Measurements from ENCODE around the gene SDF4.
"Not testable (repeated sequence)": the region's sequence is repeated elsewhere in the genome, so short reads cannot be mapped to it uniquely, and the experiment has no call there.

DNA sequence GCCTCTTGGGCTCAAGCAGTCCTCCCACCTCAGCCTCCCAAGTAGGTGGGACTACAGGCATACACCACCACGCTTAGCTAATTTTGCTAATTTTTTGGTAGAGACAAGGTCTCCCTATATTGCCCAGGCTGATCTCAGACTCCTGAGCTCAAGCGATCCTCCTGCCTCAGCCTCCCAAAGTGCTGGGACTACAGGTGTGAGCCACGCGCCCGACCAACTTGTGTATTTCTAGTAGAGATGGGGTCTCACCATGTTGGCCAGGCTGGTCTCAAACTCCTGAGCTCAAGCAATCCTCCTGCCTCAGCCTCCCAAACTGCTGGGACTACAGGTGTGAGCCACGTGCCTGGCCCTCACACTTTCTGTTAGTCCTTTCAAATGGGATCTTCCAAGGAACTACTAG, 36.1 kb downstream of the SDF4 start:
- TF ChIP-seq, protein P1, sequence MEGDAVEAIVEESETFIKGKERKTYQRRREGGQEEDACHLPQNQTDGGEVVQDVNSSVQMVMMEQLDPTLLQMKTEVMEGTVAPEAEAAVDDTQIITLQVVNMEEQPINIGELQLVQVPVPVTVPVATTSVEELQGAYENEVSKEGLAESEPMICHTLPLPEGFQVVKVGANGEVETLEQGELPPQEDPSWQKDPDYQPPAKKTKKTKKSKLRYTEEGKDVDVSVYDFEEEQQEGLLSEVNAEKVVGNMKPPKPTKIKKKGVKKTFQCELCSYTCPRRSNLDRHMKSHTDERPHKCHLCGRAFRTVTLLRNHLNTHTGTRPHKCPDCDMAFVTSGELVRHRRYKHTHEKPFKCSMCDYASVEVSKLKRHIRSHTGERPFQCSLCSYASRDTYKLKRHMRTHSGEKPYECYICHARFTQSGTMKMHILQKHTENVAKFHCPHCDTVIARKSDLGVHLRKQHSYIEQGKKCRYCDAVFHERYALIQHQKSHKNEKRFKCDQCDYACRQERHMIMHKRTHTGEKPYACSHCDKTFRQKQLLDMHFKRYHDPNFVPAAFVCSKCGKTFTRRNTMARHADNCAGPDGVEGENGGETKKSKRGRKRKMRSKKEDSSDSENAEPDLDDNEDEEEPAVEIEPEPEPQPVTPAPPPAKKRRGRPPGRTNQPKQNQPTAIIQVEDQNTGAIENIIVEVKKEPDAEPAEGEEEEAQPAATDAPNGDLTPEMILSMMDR (IDR thresholded peaks at IDR 0.05): not testable (repeated sequence)
- not testable (repeated sequence) for TF ChIP-seq POLR2A (IDR thresholded peaks at IDR 0.05)
